ENCODE data around the gene KLF2. TPM values are rescaled to one million over a fixed set of nuclear protein-coding genes. Genes with fewer than 3 reads are reported as not detected.
"Not testable (repeated sequence)": the region's sequence is repeated elsewhere in the genome, so short reads cannot be mapped to it uniquely, and the experiment has no call there.

The KLF2 gene
- total RNA-seq: 72.1 TPM
- long read RNA-seq, transcript KLF2-201 (3 exons, 2,018 nt): major isoform, 41 of 136 reads
- long read RNA-seq, partial matches to known transcripts: 81 of 136 reads
- long read RNA-seq, other reads (novel, unspliced or antisense): 14 of 136 reads

GRCh38 chr19:16324384-16325160 is at the start of gene KLF2:
TSS of gene KLF2 (plus strand) at chr19:16324826. CDS start at chr19:16324924, 98 bp downstream.
- DNase-seq (peak; percentile 97), ATAC-seq (peak; percentile 87)
- intact Hi-C loops (cut with micrococcal nuclease): no loop called here

- ATAC-seq (no peak), DNase-seq (no peak)
- intact Hi-C loops (cut with micrococcal nuclease): no loop called here
These were observed 44.3 kb upstream of the KLF2 start for GRCh38 chr19:16280306-16280705.

GRCh38 chr19:16281743-16282142 is 42.9 kb upstream of the KLF2 start:
- DNase-seq (no peak), ATAC-seq (no peak)
- intact Hi-C loops (cut with micrococcal nuclease): no loop called here

GRCh38 chr19:16283210-16284061 is 41.2 kb upstream of the KLF2 start:
- ATAC-seq (peak; percentile 90), DNase-seq (peak; percentile 87)
- intact Hi-C loops (cut with micrococcal nuclease): no loop called here

- no peak for ATAC-seq
- intact Hi-C loops (cut with micrococcal nuclease): no loop called here
- no peak for DNase-seq
These were observed 40.1 kb upstream of the KLF2 start for GRCh38 chr19:16284505-16284904.

- DNase-seq; ATAC-seq; intact Hi-C loops (cut with micrococcal nuclease): not testable (repeated sequence)
These were observed 39.5 kb upstream of the KLF2 start for GRCh38 chr19:16285079-16285478.

GRCh38 chr19:16285769-16286498 is 38.7 kb upstream of the KLF2 start:
- ATAC-seq (no peak), DNase-seq (peak; percentile 52)
- intact Hi-C loops (cut with micrococcal nuclease): no loop called here

GRCh38 chr19:16288544-16288943 is 36.1 kb upstream of the KLF2 start:
- ATAC-seq (no peak), DNase-seq (no peak)
- intact Hi-C loops (cut with micrococcal nuclease): no loop called here

GRCh38 chr19:16289594-16289993 is 35.0 kb upstream of the KLF2 start:
- DNase-seq: no peak
- no peak for ATAC-seq
- intact Hi-C loops (cut with micrococcal nuclease): no loop called here

- ATAC-seq (no peak), DNase-seq (peak; percentile 32)
- intact Hi-C loops (cut with micrococcal nuclease): no loop called here
These were observed 33.9 kb upstream of the KLF2 start for GRCh38 chr19:16290692-16291091.

- intact Hi-C loops (cut with micrococcal nuclease): no loop called here
- DNase-seq (peak; percentile 75), ATAC-seq (peak; percentile 92)
These were observed 31.2 kb upstream of the KLF2 start for GRCh38 chr19:16293118-16294091.

- intact Hi-C loops (cut with micrococcal nuclease): no loop called here
- DNase-seq: no peak
- no peak for ATAC-seq
These were observed 29.6 kb upstream of the KLF2 start for GRCh38 chr19:16295057-16295456.

GRCh38 chr19:16296713-16297112 is 27.9 kb upstream of the KLF2 start:
- ATAC-seq (no peak), DNase-seq (no peak)
- intact Hi-C loops (cut with micrococcal nuclease): no loop called here

GRCh38 chr19:16297575-16298178 is 26.9 kb upstream of the KLF2 start:
- intact Hi-C loops (cut with micrococcal nuclease): no loop called here
- ATAC-seq: no peak
- no peak for DNase-seq

- ATAC-seq: no peak
- DNase-seq: no peak
- intact Hi-C loops (cut with micrococcal nuclease): no loop called here
These were observed 26.3 kb upstream of the KLF2 start for GRCh38 chr19:16298334-16298733.

GRCh38 chr19:16301999-16302694 is 22.5 kb upstream of the KLF2 start:
- ATAC-seq (no peak), DNase-seq (no peak)
- intact Hi-C loops (cut with micrococcal nuclease): no loop called here

- peak; percentile 79 for ATAC-seq
- intact Hi-C loops (cut with micrococcal nuclease): no loop called here
These were observed 20.9 kb upstream of the KLF2 start for GRCh38 chr19:16303755-16304154.

More at GRCh38 chr19:16303755-16304154, 20.9 kb upstream of the KLF2 start:
- DNase-seq: peak; percentile 43

Data from left ventricle myocardium superior (tissue), 1 donor.